Mesenchymal stem cell (in vitro differentiated cells and primary cell): ENCODE data around the gene DMGDH.
A peak's percentile ranks its signal among the peaks of the same experiment; 100 is the strongest.

Experiments
- DNase-seq: peaks from one replicate; pipeline ENCODE4 v3.0.0-alpha.2; 2013
- H2AFZ ChIP-seq: one replicate; pipeline ENCODE4 v1.6.1; 2013; ENCODE audit warnings: low read depth, mild to moderate bottlenecking, control low read depth, inconsistent platforms, low read length, moderate library complexity
- H2AK5ac ChIP-seq: 2 replicates; pipeline ENCODE4 v1.6.1; 2013; ENCODE audit warnings: low read length, moderate library complexity, mild to moderate bottlenecking, inconsistent platforms; ENCODE audit not compliant: severe bottlenecking
- H2BK120ac ChIP-seq: one replicate; pipeline ENCODE4 v1.6.1; 2013; ENCODE audit warnings: low read depth, mild to moderate bottlenecking, inconsistent platforms, low read length, moderate library complexity
- H2BK12ac ChIP-seq, 2 experiments: one replicate each; pipeline ENCODE4 v1.6.1; 2013; ENCODE audit warnings: inconsistent platforms in 2 of 2, low read length in 2 of 2, mild to moderate bottlenecking in 2 of 2, moderate library complexity in 2 of 2, control low read depth in 1 of 2
- H2BK15ac ChIP-seq: one replicate; pipeline ENCODE4 v1.6.1; 2013; ENCODE audit warnings: mild to moderate bottlenecking, low read depth, inconsistent platforms; ENCODE audit not compliant: poor library complexity, severe bottlenecking
- H2BK5ac ChIP-seq: 2 replicates; pipeline ENCODE4 v1.6.1; 2013; ENCODE audit warnings: low read depth, mild to moderate bottlenecking, low read length, control low read depth, inconsistent platforms; ENCODE audit not compliant: poor library complexity, severe bottlenecking
- H3K14ac ChIP-seq, 2 experiments: one replicate each; pipeline ENCODE4 v1.6.1; 2013; ENCODE audit warnings: inconsistent platforms in 2 of 2, low read length in 2 of 2, control low read depth in 1 of 2, mild to moderate bottlenecking in 1 of 2, moderate library complexity in 1 of 2
- H3K18ac ChIP-seq, 2 experiments: one replicate each; pipeline ENCODE4 v1.6.1; 2013; ENCODE audit warnings: inconsistent platforms in 2 of 2, low read length in 2 of 2, control low read depth in 1 of 2, low read depth in 1 of 2, mild to moderate bottlenecking in 1 of 2
- H3K23ac ChIP-seq, 2 experiments: one replicate each; pipeline ENCODE4 v1.6.1; 2013; ENCODE audit warnings: inconsistent platforms in 2 of 2, low read length in 2 of 2, mild to moderate bottlenecking in 2 of 2, moderate library complexity in 2 of 2, control low read depth in 1 of 2
- H3K27ac ChIP-seq: 2 replicates; pipeline ENCODE4 v1.5.1; 2013; ENCODE audit warnings: mild to moderate bottlenecking, moderate library complexity, low read length, control low read depth, inconsistent platforms; ENCODE audit not compliant: poor library complexity, severe bottlenecking
- H3K27me3 ChIP-seq, 2 experiments: 2 replicates each; pipeline versions ENCODE4 v1.6.1 to v1.7.0; 2013; ENCODE audit warnings: low read length in 2 of 2, mild to moderate bottlenecking in 2 of 2, moderate library complexity in 2 of 2, control low read depth in 1 of 2, inconsistent platforms in 1 of 2; ENCODE audit not compliant: control insufficient read depth in 1 of 2, insufficient read depth in 1 of 2
- H3K36me3 ChIP-seq, 2 experiments: 2 replicates each; pipeline versions ENCODE4 v1.6.1 to v1.7.0; 2013; ENCODE audit warnings: low read length in 2 of 2, control low read depth in 1 of 2, inconsistent platforms in 1 of 2, low read depth in 1 of 2, mild to moderate bottlenecking in 1 of 2; ENCODE audit not compliant: insufficient read depth in 2 of 2, control insufficient read depth in 1 of 2
- H3K4ac ChIP-seq, 2 experiments: one replicate each; pipeline ENCODE4 v1.6.1; 2013; ENCODE audit warnings: inconsistent platforms in 2 of 2, low read length in 2 of 2, mild to moderate bottlenecking in 2 of 2, moderate library complexity in 2 of 2, control low read depth in 1 of 2, low read depth in 1 of 2
- H3K4me1 ChIP-seq: 2 replicates; pipeline ENCODE4 v1.6.1; 2013; ENCODE audit warnings: low read depth, low read length, control low read depth; ENCODE audit not compliant: control insufficient read depth, insufficient read depth
- H3K4me2 ChIP-seq: 2 replicates; pipeline ENCODE4 v1.6.1; 2013; ENCODE audit warnings: low read length, mild to moderate bottlenecking, inconsistent platforms; ENCODE audit not compliant: poor library complexity, severe bottlenecking
- H3K4me3 ChIP-seq, 2 experiments: 2 replicates each; pipeline versions ENCODE4 v1.5.1 to v1.7.0; 2013; ENCODE audit warnings: low read length in 2 of 2, mild to moderate bottlenecking in 2 of 2, control low read depth in 1 of 2, low read depth in 1 of 2; ENCODE audit not compliant: insufficient read depth in 1 of 2
- H3K79me1 ChIP-seq: replicated peaks from 2 replicates; pipeline ENCODE4 v1.6.1; 2013; ENCODE audit warnings: mild to moderate bottlenecking, control low read depth, low read length, inconsistent platforms; ENCODE audit not compliant: poor library complexity, severe bottlenecking
- H3K9ac ChIP-seq: 2 replicates; pipeline ENCODE4 v1.7.0; 2013; ENCODE audit warnings: mild to moderate bottlenecking, low read length, moderate library complexity
- H3K9me3 ChIP-seq: 2 replicates; pipeline ENCODE4 v1.7.0; 2013; ENCODE audit warnings: mild to moderate bottlenecking, low read length; ENCODE audit not compliant: control insufficient read depth
- H4K8ac ChIP-seq: one replicate; pipeline ENCODE4 v1.6.1; 2013; ENCODE audit warnings: inconsistent platforms, mild to moderate bottlenecking, low read length, moderate library complexity
- H4K91ac ChIP-seq: one replicate; pipeline ENCODE4 v1.6.1; 2013; ENCODE audit warnings: mild to moderate bottlenecking, low read length, inconsistent platforms
- WGBS: methylation state at CpG from one replicate; pipeline ENCODE4 v1.1.7; 2013; ENCODE audit warnings: mixed read lengths; 5-methylcytosine and 5-hydroxymethylcytosine counted together

Gene DMGDH

DNA sequence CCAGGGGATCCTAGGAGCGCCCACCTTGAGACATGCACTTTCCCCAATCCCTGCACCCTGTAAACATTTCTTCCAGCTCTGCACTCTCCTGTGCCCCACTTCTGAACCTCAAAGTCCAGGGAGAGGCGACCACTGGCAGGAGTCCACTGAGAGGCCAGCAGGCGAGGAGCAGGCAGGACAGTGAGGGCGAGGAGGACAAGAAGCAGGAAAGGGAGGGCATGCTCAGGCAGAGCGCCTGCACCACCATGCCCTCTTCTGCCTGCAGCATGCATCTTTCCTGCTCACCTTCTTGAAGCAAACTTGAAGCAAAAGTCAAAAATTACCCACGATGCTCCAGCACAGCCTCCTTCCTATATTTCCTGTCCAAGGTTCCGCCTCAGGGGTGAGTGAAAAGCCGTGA lies 94.4 kb downstream of the DMGDH start:
- Histone ChIP-seq H3K23ac (no peak overlapping the region), H3K9ac (no peak overlapping the region), H3K14ac (peak overlapping the region in 1 of 2 experiments; percentile 1), H3K4me3 (no peak overlapping the region), H3K18ac (peak overlapping the region; percentile 45 to 50), H3K27ac (no peak overlapping the region), H2BK5ac (no peak overlapping the region), H3K36me3 (no peaks in the 10 kb centered on the region), H2AK5ac (peak overlapping the region; percentile 69), H3K79me1 (peaks cover 19% of the 10 kb centered on the region), H3K27me3 (no peaks in the 10 kb centered on the region), H4K91ac (peak overlapping the region; percentile 71), H3K4ac (peak overlapping the region; percentile 34 to 46), H2BK120ac (peak overlapping the region; percentile 21), H2BK15ac (peak overlapping the region; percentile 21), H3K4me1 (peaks cover 6% of the 10 kb centered on the region), H4K8ac (peak overlapping the region; percentile 10), H2BK12ac (peak overlapping the region; percentile 78 to 87), H2AFZ (no peak overlapping the region), H3K9me3 (no peaks in the 10 kb centered on the region), H3K4me2 (no peak overlapping the region)
- 97% methylated on average over 8 of the region's 8 CpGs for WGBS
- no peak for DNase-seq

GRCh38 chr5:78974601-78975000 lies 94.9 kb downstream of the DMGDH start:
- Histone ChIP-seq H3K9me3 (no peaks in the 10 kb centered on the region), H2BK120ac (peak overlapping the region; percentile 21), H2AFZ (no peak overlapping the region), H3K23ac (no peak overlapping the region), H3K4me3 (no peak overlapping the region), H3K27me3 (no peaks in the 10 kb centered on the region), H4K8ac (peak overlapping the region; percentile 10), H2AK5ac (peak overlapping the region; percentile 69), H3K18ac (peak overlapping the region in 1 of 2 experiments; percentile 50), H3K27ac (no peak overlapping the region), H3K79me1 (peaks cover 19% of the 10 kb centered on the region), H2BK12ac (peak overlapping the region in 1 of 2 experiments; percentile 87), H2BK15ac (no peak overlapping the region), H2BK5ac (no peak overlapping the region), H3K14ac (no peak overlapping the region), H3K4ac (peak overlapping the region; percentile 34 to 46), H3K4me2 (no peak overlapping the region), H3K36me3 (no peaks in the 10 kb centered on the region), H3K4me1 (peaks cover 6% of the 10 kb centered on the region), H3K9ac (no peak overlapping the region), H4K91ac (peak overlapping the region; percentile 71)
- peak; percentile 18 for DNase-seq
- WGBS, result 58% methylated on average over 2 of the region's 2 CpGs

DNA sequence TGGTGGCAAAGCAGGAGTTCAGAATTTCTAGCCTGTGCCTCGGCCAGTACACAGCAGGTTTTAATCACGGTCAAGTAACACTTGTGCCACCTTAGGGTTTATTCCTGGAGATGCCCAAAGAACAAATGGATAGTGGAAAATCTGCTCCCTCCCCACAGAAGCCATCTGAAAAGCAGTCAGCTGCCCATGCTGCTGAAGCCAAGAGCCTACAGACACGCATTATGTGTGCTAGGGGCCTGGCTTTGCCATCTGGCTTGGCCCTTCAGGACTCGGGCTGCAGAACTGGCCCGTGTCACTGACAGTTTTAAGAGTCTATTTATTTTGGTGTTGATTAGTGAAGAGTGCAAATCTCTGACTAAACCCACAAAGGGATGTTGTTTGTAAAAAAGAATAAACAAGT lies 95.5 kb downstream of the DMGDH start:
- no peak overlapping the region for H3K14ac ChIP-seq
- H2AFZ ChIP-seq, result no peak overlapping the region
- no peaks in the 10 kb centered on the region for H3K36me3 ChIP-seq
- no peak overlapping the region for H2BK15ac ChIP-seq
- no peak overlapping the region for H3K4ac ChIP-seq
- peaks cover 6% of the 10 kb centered on the region for H3K4me1 ChIP-seq
- no peak overlapping the region for H3K9ac ChIP-seq
- H3K4me2 ChIP-seq, result no peak overlapping the region
- no peak overlapping the region for H2BK12ac ChIP-seq
- H3K18ac ChIP-seq, result peak overlapping the region in 1 of 2 experiments; percentile 25
- H4K8ac ChIP-seq, result no peak overlapping the region
- H3K27me3 ChIP-seq, result no peaks in the 10 kb centered on the region
- H3K9me3 ChIP-seq, result no peaks in the 10 kb centered on the region
- no peak overlapping the region for H3K23ac ChIP-seq
- WGBS, result 31% methylated on average over 5 of the region's 5 CpGs
- H2BK120ac ChIP-seq, result no peak overlapping the region
- H4K91ac ChIP-seq, result no peak overlapping the region
- no peak overlapping the region for H2BK5ac ChIP-seq
- peak; percentile 62 for DNase-seq
- no peak overlapping the region for H2AK5ac ChIP-seq
- peaks cover 14% of the 10 kb centered on the region for H3K79me1 ChIP-seq
- H3K27ac ChIP-seq, result no peak overlapping the region
- no peak overlapping the region for H3K4me3 ChIP-seq

- Histone ChIP-seq H3K9me3 (no peaks in the 10 kb centered on the region), H3K27ac (no peak overlapping the region), H3K18ac (no peak overlapping the region), H2BK12ac (no peak overlapping the region), H3K4me3 (no peak overlapping the region), H4K91ac (no peak overlapping the region), H3K4me2 (no peak overlapping the region), H2BK5ac (no peak overlapping the region), H3K23ac (no peak overlapping the region), H2BK120ac (no peak overlapping the region), H3K79me1 (peaks cover 14% of the 10 kb centered on the region), H3K14ac (no peak overlapping the region), H3K36me3 (peaks cover 0 to 3% of the 10 kb centered on the region in 2 experiments), H3K4ac (no peak overlapping the region), H2AFZ (no peak overlapping the region), H3K27me3 (no peaks in the 10 kb centered on the region), H2BK15ac (no peak overlapping the region), H2AK5ac (no peak overlapping the region), H4K8ac (peak overlapping the region; percentile 39), H3K4me1 (peaks cover 6% of the 10 kb centered on the region), H3K9ac (no peak overlapping the region)
- DNase-seq, result peak; percentile 42
- WGBS, result 59% methylated on average over 5 of the region's 7 CpGs
Measured at GRCh38 chr5:78972654-78973428, 96.6 kb downstream of the DMGDH start.
